Measurements from ENCODE around the gene TTC19.

The TTC19 gene, protein sequence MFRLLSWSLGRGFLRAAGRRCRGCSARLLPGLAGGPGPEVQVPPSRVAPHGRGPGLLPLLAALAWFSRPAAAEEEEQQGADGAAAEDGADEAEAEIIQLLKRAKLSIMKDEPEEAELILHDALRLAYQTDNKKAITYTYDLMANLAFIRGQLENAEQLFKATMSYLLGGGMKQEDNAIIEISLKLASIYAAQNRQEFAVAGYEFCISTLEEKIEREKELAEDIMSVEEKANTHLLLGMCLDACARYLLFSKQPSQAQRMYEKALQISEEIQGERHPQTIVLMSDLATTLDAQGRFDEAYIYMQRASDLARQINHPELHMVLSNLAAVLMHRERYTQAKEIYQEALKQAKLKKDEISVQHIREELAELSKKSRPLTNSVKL

DNA sequence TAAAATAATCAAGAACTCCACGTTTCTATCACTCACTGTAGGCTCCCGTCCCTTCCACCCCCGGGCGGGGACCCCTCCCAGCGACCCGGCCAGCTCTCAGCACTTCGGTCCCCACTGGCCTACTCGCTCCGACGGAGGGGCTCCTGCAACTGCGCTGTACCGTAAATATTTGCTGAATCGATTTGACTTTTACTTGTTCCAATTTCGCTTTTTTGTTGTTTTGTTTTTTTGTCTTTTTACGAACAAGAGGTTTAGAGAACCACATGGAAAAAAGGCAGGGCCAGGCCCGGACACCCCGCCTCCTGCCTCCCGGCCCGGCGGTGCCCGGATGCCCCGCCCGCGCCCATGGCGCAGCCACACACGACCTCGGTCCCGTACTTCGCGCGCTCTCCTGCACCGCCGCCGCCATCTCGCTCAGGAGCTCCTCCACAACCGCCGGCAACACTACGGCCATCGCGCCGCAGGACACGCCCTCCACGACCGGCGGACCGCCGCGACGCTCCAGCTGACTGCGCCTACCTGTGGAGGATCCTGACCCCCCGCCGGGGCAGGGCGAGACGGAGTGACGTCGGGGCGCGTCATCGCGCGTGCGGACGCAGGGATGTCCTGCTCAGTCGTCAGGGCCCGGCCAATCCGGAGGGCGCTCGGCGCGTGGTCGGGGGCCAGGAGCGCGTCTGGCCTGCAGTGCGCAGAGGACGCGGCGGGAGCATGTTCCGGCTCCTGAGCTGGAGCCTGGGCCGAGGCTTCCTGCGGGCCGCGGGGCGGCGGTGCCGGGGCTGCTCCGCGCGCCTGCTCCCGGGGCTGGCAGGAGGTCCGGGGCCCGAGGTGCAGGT is at the start of gene TTC19, which contains the start of gene ZSWIM7:
TTC19 (plus strand) TSS at position 684 of the 833 bp plus-strand sequence; CDS start at position 709, 25 bp downstream.
ZSWIM7 (minus strand) TSS at position 564 of the 833 bp plus-strand sequence; CDS start at position 454, 110 bp downstream.
- DNase-seq, result peak; percentile 95

DNA sequence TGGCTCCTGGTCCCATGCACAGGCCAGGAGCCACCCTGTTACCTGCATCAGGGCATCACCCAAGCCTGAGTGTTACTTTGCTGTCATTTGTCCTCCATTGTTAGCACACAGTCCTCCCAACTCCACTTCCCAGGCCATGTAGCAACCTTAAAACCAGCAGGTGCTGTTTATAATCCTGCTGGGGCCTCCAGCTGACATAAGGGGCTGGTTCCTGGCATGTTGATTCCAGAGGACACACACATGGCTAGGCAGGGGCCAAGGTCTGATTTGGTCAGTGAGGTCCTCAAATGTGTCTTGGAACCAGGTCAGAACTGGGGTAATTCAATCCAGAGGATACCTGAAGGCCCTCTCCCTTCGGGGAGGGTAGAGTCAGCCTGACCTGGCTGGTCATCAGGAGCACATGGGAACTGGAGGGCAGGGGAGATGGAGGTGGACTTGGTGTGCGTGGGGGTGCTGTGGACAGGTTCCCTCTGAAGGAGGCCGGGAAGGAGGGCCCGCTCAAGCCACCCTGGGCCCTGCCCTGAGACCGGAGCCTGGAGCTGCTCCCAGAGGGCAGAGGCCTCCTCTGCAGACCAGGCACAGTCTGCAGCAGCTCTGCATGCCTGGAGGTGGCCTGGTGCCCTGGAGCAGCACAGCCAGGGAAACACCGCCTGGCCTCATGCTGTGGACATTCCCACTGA is 48.1 kb upstream of the TTC19 start:
- no peak for DNase-seq

DNA sequence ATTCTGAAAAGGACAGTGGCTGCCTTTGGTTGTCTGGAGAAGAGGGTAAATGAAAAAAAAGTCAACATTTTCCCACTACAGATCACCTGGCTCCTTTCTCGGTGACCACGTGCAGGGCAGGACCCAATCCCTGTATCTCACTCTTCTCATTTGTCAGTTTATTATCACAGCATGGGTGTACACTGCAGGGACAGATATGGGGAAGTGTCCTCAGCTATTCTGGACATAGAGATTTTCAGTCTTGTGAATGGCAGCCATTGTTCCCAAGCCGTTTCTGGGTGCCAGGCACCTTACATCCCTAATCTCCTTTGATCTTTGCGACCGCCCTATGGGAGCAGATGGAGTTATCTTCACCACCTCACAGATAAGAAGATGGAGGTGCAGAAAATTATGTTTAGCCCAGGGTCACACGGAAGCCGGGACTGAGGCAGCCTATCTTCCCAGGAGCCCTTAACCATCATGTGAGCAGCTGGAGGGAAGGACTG is 47.5 kb upstream of the TTC19 start:
- DNase-seq, result no peak

DNA sequence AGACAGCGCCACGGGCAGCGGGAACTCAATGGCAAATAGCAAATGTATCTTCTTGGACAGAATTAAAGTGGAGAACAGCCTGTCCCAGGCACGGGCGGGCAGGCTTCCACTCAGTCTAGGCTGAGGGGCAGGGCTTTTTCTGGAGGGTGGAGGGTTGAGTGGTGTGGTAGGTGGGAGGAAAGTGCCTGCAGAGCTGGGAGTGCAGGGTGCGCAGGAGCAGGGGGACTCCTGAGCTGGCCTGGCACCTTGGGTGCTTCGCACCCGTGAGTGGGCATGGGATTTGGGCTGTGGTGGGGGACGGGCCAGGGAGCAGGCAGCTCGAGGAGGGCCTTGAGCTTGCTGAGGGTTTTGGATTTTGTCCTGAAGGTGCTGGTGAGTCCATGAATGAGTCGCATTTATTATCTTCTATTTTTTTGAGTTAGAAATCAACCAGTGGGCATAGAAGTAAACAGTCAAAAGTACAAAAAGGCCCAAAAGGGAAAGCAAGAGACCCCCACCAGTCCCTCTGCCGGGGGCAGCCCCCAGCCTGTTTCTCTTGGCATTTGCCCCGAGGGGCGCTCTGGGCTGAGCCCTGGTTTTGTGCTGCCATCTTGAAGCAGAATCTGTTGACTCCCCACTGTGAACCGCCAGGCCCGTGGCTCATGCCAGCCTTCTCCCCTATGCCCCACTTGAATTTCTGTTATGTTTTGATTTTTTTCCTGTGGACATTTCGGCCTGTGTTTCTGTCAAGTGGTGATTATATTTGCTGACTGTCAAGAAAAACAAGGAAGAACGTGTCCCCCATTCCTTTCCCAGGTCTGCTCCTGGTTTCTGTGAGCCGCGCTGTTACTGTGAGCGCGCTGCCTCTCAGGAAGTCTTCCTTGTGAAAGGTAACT is 46.5 kb upstream of the TTC19 start:
- DNase-seq, result no peak

DNA sequence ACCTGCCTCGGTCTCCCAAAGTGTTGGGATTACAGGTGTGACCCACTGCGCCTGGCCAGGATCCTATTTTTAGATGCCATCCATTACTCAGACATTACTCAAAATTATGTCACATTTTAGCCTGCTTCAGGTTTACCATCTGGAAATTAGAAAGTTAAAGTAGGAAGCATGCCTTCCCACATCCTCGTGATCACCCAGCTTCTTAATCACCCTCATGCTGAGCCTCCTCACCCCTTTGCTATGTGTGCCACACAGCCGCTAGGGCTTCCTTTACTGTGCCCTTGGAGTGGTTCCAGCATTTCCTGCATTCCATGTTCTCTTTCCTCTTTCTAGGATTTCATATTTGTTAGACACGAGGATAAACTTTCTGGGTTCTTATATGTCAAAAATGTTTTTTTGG is 45.4 kb upstream of the TTC19 start:
- DNase-seq, result peak; percentile 76

DNA sequence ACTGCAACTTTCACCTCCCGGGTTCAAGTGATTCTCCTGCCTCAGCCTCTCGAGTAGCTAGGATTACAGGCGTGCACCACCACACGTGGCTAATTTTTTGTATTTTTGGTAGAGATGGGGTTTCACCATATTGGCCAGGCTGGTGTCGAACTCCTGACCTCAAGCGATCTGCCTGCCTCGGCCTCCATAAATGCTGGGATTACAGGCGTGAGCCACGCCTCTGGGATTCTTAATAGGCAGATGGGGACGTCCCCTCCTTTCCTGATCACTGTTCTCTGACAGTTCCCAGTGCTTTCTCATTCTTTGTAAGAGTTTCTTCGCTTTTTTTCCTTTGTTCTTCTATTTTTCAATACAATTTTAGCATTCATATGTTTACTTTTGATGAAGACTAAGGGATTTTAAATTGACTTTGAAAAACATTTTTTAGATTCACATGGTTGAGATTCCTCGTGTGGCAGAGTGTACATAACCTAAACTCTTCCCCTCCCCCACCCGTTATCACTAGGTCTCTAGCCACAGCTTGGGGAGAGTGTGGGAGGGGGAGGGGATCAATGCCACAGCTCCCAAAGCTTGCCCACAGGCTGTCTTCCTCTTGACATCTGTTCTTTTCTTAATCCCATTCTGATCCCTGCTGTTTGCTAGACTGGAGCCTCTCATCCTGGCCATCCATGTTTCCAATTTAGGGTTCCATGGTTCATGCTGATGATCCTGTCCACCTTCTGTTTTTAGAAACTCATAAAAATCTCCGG is 43.7 kb upstream of the TTC19 start:
- no peak for DNase-seq

DNA sequence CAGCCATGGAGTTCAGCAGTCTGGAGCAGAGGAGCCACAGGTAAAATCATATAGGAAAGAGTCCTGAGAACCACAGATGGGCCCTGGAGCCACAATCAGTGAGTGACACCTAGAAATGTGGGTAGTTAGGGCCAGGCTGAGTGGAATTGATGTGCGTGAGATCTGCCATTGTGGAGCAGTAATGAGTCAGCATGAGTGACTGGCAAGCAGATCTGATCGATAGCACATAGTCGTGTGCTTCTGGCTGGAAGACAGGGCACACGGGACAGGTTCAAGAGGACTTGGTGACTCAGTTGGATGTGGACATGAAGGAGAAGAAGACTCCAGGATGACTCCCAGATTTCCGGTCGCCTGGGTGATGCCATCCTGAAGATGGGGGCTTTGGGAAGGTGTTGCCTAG is 42.4 kb upstream of the TTC19 start:
- no peak for DNase-seq

DNA sequence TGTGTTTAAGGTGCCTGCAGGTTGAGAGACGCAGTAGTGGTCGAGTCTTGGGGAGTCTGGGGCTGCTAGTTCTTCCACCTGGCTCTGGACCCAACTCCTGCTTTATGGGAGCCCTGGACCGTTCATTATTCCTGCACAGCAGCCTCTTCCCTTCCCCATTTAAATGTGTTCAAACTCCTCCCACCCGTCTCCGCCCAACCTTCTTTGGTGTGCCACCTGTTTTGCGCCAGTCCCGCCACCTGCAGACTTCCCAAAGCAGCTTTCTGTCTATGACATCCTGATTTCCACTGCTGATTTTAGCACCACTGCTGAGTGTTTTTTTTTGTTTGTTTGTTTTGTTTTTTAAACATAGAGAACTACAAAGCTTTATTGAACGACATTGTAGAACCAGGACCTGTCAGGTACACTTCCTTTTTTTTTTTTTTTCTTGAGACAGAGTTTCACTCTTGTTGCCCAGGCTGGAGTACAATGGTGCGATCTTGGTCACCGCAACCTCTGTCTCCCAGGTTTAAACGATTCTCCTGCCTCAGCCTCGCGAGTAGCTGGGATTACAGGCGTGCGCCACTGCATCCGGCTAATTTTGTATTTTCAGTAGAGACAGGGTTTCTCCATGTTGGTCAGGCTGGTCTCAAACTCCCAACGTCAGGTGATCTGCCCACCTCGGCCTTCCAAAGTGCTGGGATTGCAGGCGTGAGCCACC is 41.9 kb upstream of the TTC19 start:
- DNase-seq, result no peak

DNA sequence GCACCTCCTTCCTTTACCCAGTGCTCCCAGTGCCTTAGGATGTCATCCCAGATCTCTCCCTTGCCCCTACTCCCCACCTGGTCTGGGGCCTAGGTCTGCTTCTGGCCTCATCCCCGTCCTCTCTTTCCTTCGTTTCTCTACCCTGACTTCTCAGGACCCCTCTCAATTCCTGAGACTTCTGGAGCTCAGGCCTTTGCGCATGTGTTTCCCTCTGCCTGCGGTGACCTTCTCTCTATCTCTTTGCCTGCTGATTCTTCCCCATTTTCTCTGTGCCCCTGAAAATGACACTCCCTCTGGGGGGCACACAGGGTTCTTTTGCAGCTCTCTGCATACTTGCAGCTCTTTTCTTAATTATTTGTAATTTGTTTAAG is 41.2 kb upstream of the TTC19 start:
- DNase-seq, result no peak

DNA sequence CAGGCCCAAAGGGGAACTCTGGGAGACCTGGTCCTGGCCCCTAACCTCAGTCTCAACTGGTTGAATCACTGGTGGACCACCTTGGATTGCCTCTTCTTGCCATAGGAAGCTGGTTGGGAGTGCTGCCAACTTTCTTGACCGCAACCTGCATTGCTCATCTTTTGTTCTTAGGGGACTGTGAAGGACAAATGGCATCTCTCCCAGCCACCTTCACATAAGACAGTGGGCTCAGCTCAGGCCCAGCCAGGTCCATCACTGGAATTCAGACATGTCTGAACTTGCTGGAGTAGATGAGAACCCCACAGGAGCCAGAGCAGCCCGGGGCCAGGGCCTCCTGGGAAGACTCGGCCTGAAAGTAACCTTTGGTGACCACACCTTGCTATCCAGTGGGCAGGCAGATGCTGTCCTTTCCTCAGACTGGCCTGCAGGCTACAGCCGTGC is 35.9 kb upstream of the TTC19 start:
- DNase-seq, result no peak

DNA sequence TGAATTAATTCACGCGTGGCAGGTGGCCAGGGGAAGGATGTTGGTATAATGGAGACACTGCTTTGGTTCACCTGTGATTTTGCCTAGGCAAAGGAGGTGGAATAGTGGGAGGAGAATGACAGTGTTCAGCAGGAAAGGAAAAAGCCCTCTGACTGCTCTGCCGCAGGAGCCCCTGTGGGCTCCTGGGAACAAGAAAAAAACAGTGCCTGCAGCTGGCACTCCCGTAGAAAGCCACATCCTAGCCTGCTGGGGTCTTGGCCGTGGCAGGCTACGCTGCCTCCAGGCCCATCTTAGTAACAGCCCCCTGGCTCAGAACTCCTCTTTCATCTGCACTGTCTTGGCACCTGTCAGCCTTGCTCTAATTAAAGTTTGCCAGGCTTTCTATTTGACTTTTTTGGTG is 34.1 kb upstream of the TTC19 start:
- DNase-seq, result no peak

DNA sequence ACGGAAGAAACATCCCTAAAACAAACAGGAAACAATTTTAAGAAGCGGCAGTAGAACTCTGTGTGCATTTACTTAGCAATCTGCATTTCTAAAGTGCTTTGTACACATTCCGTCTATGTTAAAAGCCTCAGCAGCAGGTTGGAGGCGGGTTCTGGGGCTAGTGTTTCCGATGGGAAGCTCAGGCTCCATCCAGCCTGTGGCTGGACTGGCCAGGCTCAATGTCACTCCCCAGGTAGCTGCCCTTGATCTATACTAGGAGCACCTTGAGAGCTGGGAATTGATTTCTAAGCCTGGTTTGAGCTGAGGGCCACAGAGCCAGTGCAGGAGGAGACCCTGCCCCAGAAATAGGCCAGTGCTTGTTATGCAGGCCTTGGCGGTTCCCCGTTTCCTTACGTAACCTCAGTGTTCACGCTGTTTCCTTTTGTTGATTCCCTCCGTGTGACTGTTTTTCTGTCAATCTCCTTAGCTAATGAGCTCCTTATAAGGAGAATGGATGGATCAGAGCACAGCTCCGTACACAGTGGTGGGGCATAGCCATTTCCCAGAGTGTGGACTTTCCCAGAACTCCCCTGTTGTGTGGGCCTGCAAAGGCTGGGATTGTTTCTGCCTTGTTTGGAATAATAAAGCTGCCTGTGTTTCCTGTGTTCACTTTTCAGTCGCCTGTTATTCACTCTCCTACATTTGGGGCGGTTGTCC is 33.3 kb upstream of the TTC19 start:
- peak; percentile 41 for DNase-seq

DNA sequence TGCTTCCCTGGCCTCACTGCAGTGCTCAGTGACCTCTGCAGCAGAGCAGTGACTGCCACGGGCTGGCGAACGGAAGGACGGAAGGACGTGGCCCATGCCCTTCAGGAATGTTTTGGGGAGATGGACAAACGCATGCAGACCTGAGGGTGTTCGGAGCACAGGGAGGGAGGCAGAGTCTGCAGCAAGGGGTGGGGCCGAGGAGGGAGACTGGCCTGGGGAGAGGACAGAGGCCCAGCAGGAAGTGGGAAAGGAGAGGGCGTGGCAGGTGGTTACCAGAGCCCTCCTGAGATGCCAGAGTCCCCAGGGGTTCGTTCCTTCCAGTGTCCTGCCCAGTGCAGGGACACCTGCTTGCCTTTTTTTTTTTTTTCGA is 32.8 kb upstream of the TTC19 start:
- DNase-seq, result no peak

DNA sequence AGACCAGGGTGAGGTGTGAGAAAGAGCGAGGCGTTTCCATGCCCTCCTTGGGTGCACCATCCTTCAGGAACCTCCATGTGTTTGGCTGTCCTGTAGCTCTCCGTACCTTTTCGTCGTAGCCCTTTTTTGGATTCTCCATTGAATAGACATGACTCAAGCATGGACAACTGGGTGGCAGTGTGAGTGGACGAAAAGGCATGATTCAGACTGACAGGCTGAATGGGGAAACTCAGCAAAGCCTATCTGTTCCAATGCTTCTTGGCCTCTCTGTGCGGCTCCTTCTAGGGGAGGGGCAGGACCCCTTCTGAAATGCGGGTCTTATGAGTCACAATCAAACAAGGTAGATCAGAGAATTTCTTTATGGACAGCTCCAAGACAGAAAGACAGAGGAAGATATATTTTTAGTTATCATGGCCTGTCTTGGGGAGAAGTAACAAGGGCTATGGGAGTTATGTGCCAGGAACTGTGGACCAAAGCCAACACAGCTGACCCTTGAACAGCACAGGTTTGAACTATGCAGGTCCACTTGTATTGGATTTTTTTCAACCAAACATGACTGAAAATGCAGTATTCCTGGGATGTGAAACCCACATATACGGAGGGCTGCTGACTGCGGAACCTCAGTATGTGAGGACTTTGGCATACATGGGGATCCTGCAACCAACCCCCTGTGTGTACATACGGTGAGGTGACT is 31.8 kb upstream of the TTC19 start:
- DNase-seq, result no peak

DNA sequence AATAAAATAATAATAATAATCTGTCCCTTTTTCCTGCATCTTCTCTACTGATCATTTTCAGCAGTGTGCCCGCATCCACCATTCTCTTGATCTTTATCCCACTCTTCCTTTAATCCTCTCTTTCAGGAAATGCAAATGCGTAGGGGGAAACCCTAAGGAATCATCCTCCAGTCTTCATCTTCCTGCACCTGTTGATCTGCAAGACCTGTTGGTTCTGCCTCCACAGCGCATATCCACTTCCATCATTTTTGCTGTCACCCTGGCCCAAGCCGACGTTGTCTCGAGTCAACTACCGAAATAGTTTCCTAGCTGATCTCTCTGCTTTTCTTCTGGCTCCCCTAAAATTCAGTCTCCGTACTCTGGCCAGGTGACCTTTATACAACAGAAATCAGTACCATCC is 30.2 kb upstream of the TTC19 start:
- DNase-seq, result no peak

DNA sequence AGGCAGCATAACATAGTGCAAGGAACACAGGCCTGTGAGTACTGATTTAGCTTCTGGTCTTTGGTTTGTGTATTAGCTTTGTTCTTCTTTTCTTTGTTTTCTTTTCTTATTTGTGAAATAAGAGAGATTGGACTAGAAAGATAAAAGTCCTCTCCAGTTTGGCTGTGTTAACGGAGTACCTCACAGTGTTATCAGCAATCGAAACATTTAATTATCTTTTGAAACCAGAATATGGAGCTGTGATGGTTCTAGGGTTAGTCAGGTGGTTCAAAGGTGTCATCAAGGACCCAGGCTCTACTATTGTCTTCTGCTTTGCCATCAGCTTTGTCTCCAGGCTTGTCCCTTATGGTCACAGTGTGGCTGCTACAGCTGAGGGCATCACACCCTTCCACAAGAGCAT is 29.1 kb upstream of the TTC19 start:
- DNase-seq, result no peak

DNA sequence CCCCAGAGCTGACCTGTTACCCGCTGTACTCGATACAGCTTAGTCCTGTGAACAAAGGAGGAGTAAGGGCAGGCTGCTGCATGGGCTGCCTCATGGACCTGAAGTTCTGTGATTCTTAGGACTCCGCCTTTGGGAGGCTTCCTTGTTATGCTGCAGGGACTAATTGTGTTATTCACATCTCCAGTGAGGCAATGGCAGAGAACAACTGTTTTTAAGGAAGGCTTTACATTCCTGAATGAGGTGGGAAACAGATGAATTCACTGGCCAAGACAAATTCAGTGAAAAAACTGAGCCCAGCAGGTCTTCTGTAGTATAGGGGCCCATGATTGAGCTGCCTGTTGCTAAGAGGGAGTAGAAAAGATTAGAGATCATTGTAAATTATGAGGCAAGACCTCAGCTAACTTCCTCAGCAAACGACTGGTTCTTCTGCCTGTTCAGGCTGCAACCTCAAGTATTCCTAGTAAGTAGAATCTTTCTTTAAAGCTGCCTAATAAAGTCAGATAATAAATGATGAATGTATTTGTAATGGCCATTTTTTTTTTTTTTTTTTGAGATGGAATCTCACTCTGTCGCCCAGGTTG is 28.4 kb upstream of the TTC19 start:
- no peak for DNase-seq

DNA sequence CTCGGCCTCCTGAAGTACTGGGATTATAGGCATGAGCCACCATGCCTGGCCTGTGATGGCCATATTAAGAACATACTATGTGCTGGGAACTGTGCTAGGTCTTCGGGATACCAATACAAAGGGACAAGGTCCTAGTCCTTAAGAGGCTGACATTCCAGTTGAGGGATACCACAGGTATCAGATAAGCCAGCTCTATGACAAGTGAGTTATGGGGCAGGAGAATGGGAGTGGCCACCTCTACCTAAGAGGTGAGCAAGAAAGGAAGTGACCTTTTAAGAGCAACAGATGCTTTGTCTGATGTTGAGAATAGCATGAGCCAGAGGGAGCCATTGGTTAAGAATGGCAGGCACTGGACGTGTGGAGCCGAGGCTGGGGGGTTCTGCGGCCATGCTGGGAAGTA is 27.7 kb upstream of the TTC19 start:
- no peak for DNase-seq

DNA sequence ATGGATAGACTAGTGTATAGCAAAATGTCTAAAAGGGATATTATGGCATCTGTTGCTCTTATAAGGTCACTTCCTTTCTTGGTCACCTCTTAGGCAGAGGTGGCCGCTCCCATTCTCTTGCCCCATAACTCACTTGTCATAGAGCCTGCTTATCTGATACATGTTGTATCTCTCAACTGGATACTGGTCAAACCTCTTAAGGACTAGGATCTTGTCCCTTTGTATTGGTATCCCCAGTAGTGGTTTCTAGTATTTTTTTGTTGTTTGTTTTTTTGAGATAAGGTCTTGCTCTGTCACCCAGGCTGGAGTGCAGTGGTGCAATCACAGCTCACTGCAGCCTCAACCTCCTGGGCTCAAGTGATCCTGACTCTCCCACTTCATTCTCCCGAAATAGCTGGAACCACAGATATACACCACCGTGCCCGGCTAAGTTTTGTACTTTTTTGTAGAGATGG is 27.1 kb upstream of the TTC19 start:
- no peak for DNase-seq
